Measurements from ENCODE around the gene NLRP3. TPM values are rescaled to one million over a fixed set of nuclear protein-coding genes. Genes with fewer than 3 reads are reported as not detected.

The NLRP3 gene
- total and polyA plus RNA-seq, 10 of the 15 experiments (the other 5 are each of a cell fraction or from before 2014, with no cell fraction given): 1.8 to 10.4 (median 5.0) TPM

DNA sequence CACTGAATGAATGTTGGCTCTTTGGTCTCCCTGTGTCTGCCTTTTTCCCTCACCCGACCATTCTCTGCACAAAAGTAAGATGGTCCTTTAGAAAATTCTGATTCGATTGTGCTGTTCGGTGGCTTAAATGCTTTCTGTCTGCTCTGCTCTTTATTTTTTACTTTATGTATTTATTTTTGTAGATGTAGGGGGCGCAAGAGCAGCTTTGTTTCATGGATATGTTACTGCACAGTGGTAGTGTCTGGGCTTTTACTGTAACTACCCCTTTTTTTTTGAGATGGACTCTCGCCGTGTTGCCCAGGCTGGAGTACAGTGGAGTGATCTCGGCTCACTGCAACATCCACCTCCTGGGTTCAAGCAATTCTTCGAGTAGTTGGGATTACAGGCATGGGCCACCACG lies 15.7 kb downstream of the NLRP3 start:
- no peak overlapping the region for H3K4me2 ChIP-seq (ENCODE audit: control insufficient read depth, insufficient read depth)
- ATAC-seq (no peak), FAIRE-seq (no peak), DNase-seq (ENCODE audit: low read depth, low spot score) (no peak)
- no TSS peak for BruUV-seq (replicated peaks)
- H3K79me2 ChIP-seq (ENCODE audit: control insufficient read depth, insufficient read depth, low read length): no peaks in the 10 kb centered on the region
- no peak overlapping the region for H3K27ac ChIP-seq (ENCODE audit: control insufficient read depth, insufficient read depth)
- H3K9me3 ChIP-seq (replicated peaks; ENCODE audit: control insufficient read depth, insufficient read depth, low read length): no peaks in the 10 kb centered on the region; the same call in 2 of the 3 replicates
- SMC1A ChIA-PET (ENCODE audit: uncharacterized antibody, unreplicated experiment): interaction anchor here (1.0 to 3.8 kb wide), 7 partner anchors 9 to 55 kb away, joined by 3 to 23 read pairs (median 6); partner anchors contain the start of gene NLRP3
- intact Hi-C loops (cut with micrococcal nuclease; ENCODE audit: unreplicated experiment): no loop called here
- POLR2A ChIA-PET: interaction anchor here (0.8 to 1.0 kb wide), 2 partner anchors 23 to 42 kb away, joined by 3 to 7 read pairs; no protein-coding TSS in a partner anchor
- no peak overlapping the region for H2AFZ ChIP-seq (ENCODE audit: control insufficient read depth, low read depth, low read length)
- CTCF ChIA-PET: interaction anchor here (0.7 to 6.2 kb wide), 7 partner anchors 9 to 326 kb away, joined by 3 to 35 read pairs (median 3); no protein-coding TSS in a partner anchor
- H4K20me1 ChIP-seq (ENCODE audit: control insufficient read depth, insufficient read depth): no peaks in the 10 kb centered on the region
- RAD21 ChIA-PET (ENCODE audit: unreplicated experiment): interaction anchor here (0.5 to 2.6 kb wide), 5 partner anchors 38 to 57 kb away, joined by 3 to 10 read pairs (median 4); no protein-coding TSS in a partner anchor
- TF ChIP-seq HCFC1 (IDR thresholded peaks at IDR 0.05; ENCODE audit: low read length) (no peak), NBN (IDR thresholded peaks at IDR 0.05) (no peak), ZSCAN29 (IDR thresholded peaks at IDR 0.05) (no peak), TARDBP (IDR thresholded peaks at IDR 0.05; ENCODE audit: borderline replicate concordance) (no peak)
- TF ChIP-seq, protein P1, sequence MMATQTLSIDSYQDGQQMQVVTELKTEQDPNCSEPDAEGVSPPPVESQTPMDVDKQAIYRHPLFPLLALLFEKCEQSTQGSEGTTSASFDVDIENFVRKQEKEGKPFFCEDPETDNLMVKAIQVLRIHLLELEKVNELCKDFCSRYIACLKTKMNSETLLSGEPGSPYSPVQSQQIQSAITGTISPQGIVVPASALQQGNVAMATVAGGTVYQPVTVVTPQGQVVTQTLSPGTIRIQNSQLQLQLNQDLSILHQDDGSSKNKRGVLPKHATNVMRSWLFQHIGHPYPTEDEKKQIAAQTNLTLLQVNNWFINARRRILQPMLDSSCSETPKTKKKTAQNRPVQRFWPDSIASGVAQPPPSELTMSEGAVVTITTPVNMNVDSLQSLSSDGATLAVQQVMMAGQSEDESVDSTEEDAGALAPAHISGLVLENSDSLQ (IDR thresholded peaks at IDR 0.05): no peak
- TF ChIP-seq, protein P2, sequence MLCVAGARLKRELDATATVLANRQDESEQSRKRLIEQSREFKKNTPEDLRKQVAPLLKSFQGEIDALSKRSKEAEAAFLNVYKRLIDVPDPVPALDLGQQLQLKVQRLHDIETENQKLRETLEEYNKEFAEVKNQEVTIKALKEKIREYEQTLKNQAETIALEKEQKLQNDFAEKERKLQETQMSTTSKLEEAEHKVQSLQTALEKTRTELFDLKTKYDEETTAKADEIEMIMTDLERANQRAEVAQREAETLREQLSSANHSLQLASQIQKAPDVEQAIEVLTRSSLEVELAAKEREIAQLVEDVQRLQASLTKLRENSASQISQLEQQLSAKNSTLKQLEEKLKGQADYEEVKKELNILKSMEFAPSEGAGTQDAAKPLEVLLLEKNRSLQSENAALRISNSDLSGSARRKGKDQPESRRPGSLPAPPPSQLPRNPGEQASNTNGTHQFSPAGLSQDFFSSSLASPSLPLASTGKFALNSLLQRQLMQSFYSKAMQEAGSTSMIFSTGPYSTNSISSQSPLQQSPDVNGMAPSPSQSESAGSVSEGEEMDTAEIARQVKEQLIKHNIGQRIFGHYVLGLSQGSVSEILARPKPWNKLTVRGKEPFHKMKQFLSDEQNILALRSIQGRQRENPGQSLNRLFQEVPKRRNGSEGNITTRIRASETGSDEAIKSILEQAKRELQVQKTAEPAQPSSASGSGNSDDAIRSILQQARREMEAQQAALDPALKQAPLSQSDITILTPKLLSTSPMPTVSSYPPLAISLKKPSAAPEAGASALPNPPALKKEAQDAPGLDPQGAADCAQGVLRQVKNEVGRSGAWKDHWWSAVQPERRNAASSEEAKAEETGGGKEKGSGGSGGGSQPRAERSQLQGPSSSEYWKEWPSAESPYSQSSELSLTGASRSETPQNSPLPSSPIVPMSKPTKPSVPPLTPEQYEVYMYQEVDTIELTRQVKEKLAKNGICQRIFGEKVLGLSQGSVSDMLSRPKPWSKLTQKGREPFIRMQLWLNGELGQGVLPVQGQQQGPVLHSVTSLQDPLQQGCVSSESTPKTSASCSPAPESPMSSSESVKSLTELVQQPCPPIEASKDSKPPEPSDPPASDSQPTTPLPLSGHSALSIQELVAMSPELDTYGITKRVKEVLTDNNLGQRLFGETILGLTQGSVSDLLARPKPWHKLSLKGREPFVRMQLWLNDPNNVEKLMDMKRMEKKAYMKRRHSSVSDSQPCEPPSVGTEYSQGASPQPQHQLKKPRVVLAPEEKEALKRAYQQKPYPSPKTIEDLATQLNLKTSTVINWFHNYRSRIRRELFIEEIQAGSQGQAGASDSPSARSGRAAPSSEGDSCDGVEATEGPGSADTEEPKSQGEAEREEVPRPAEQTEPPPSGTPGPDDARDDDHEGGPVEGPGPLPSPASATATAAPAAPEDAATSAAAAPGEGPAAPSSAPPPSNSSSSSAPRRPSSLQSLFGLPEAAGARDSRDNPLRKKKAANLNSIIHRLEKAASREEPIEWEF (IDR thresholded peaks at IDR 0.05; ENCODE audit: insufficient replicate concordance, low read depth, low read length): no peak
- no peak overlapping the region for H3K9ac ChIP-seq (ENCODE audit: control insufficient read depth, insufficient read depth, low read length)
- no peaks in the 10 kb centered on the region for H3K27me3 ChIP-seq (replicated peaks in 1 of 2; ENCODE audit: control insufficient read depth in 2 of 2, insufficient read depth in 2 of 2, low read length in 1 of 2)
- H3K4me3 ChIP-seq: no peak overlapping the region
- H3K36me3 ChIP-seq (ENCODE audit: control insufficient read depth in 2 of 2, insufficient read depth in 2 of 2, low read length in 1 of 2): peaks cover 0 to 2% of the 10 kb centered on the region in 2 experiments; a peak in 1 of 4 replicates
- 37% methylated on average over 9 of the region's 9 CpGs for WGBS (ENCODE audit: insufficient coverage, insufficient replicate concordance, low lambda C conversion rate, missing lambda C conversion rate)
- in situ Hi-C loops (cut with MboI): no loop called here
- H3K4me1 ChIP-seq (ENCODE audit: control insufficient read depth, insufficient read depth, low read length): no peaks in the 10 kb centered on the region
